CD4-positive, alpha-beta T cell treated with Interleukin-2 at 100 ng/mL for 4 hours (primary cell): Measurements from ENCODE around the gene TTLL11.
"Not testable (repeated sequence)": the region's sequence is repeated elsewhere in the genome, so short reads cannot be mapped to it uniquely, and the experiment has no call there.

Experiments used
- DNase-seq: peaks from one replicate; pipeline ENCODE4 v3.0.0-alpha.2; 2020; ENCODE audit warnings: low spot score

TTLL11 gene

GRCh38 chr9:122004589-122004988 lies 88.5 kb downstream of the TTLL11 start:
- DNase-seq = no peak

GRCh38 chr9:122001491-122002201 lies 91.5 kb downstream of the TTLL11 start:
- no peak for DNase-seq

DNA sequence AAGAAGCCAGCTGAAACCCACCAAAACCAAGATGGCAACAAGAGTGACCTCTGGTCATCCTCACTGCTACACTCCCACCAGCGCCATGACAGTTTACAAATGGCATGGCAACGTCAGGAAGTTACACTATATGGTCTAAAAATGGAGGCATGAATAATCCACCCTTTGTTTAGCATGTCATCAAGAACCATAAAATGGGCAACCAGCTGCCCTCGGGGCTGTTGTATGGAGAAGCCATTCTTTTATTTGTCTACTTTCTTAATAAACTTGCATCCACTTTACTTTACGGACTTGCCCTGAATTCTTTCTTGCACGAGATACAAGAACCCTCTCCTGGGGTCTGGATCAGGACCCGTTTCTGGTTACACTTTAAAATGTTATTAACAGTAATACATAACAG lies 92.6 kb downstream of the TTLL11 start:
- not testable (repeated sequence) for DNase-seq

DNA sequence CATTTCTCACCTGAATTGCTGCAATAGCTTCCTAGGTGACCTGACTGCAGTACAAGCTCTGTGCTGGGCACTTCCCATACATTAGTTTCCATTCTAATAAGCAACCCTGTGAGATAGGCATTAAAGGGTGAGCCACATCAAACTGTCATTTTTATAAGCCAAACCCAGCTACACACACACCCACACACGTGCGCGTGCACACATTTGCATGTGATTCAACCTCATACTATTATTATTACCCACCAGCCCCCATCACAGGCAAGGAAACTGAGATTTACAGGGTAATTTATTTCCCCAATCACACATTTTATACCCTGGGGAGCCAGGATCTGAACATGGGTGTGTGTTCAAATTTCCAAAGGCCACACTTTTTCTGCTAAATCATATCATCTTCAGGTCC lies 93.6 kb downstream of the TTLL11 start:
- no peak for DNase-seq

- DNase-seq = no peak
Measured at GRCh38 chr9:121998513-121999049, 94.5 kb downstream of the TTLL11 start.

DNA sequence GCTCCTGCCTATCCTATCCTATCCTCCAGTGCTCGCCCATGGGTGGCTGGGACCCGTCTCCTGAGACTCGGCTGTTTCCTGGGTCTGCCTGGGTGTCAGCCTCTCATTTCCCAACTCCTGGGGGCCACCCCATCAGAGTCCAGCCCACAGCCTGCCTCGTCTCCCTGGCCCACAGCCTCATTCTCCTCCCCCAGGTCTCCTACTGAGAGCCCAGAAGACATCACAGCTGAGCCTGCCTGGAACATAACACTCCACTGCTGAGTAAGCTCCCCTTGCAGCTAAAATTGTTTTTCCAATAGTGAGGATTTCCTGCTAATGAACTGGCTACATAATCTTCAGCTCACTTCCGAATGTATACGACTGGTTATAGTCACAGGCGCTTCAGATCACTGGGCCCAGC lies 95.3 kb downstream of the TTLL11 start:
- DNase-seq = no peak

- DNase-seq = no peak
Measured at GRCh38 chr9:121996783-121997182, 96.3 kb downstream of the TTLL11 start.

GRCh38 chr9:121995997-121996396 lies 97.1 kb downstream of the TTLL11 start:
- DNase-seq = no peak

DNA sequence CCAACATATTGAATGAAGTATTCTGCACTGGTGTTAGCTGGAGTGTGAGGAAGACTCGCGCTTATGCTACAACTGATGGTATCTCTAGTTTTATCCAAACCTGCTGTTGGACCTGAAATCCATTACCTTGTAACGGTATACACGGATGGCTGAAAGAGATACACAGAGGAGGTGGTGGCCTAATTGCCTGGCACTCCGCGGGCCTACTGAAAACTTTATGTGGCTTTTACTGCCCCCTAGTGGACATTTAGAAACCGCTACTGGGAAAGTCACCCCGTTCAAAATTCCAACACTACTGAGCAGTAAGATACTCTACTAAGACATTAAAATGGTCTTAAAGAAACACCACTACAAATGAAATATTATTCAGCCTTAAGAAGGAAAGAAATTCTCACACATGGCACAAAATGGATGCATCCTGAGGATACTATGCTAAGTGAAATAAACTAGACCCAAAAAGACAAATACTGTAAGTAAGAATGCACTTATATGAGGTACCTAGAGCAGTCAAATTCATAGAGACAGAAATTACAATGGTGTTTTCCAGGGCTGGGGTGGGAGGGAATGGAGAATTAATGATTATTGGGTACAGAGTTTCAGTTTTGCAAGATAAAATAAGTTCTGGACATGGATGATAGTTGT lies 100.4 kb downstream of the TTLL11 start:
- DNase-seq = peak; percentile 56

DNA sequence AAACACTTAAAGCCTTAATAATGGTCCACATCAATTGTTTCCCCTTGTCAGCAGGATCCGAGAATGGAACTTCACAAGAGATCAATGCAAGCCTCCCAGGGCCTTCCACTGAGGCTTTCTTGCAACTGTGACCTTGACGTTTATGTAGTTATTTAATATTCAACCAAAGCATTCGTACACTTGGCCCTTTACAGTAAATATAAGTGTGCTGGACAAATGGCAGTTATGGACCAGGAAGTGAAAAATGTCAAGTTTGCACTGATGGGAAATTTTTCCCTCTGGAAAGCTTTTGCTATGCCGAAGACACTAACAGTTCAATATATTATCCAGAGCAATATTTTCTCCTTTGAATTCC lies 101.8 kb downstream of the TTLL11 start:
- DNase-seq = no peak

DNA sequence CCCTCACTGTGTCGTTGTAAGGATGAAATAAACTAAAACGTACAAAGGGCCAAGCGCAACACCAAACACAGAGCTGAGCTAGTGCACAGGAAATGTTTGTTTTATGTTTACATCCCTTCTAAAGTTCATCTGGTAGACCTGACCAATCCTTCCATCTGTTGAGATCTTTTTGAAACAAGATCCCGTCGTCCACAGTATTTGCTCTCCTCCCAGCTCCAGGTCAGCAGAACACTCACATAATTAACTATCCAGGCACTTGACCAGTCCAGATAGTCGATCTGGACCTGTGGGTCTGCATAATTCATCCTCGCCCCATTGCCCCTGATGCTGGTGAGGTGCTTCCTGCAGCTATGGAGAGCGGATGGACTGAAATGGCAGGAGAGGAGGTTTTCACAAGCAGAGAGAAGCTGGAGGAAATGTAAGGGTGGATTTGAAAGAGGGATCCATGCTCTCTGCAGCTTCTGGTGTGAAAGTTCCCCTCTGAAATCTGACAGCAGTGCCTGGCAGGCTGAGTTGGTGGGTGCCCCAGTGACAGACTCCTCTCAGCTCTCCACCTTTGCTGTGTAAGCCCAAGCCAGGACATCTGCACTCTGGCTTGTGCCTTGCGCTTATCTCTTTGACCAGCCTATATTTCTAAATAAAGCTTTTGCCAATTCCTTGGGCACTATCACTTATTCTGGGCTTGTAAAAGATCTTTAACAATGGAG lies 102.4 kb downstream of the TTLL11 start:
- no peak for DNase-seq

- no peak for DNase-seq
Measured at GRCh38 chr9:121989010-121989409, 104.1 kb downstream of the TTLL11 start.

DNA sequence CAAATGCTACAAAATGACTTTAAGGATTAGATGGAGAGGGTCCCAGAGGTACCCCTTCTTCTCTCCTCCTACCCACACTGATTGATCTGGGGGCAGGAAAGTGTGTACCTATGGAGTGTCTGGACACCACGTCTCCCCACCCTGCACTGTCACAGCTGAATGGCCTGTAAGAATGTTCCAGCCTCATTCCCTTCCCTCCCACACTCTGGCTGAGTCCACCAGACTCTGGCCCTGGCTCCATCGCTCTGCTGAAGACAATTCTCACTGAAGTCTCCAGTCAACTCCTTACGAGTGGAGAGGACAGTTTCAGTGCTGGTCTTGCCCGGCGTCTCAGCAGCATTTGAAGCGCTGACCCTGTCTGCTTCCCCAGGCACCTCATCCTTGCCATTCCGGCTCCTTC lies 105.8 kb downstream of the TTLL11 start:
- DNase-seq = no peak

DNA sequence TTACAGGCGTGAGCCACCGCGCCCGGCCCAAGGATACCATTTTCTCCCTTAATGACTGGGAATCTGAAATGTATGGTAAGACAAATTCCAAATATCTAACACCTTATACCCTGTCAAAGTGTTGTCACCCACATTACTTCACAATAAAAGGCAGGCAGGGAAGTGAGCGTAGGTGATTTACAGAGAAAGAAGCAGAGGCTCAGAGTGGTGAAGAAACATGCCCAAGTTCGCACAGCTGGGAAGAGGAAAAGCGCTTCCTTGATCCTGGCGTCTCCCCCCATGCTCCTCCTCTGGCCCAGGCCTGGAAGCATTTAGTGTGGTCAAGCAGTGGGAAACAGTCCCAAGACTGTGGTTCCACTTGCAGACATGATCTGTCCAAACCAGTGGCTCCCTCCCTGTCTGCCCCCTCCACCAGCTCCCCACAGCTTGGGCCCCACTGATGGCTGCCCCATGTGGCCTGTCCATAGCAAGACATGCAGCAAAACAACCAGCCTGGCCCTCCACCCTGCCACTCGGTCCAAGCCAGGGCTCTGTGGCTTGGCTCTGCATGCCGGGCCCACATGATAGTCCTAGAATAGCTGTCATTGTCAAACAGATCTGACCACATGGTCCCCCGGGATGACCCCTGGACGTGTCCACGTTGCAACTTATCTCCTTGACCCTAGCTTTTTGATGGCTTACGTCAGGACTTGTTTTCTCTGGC lies 107.2 kb downstream of the TTLL11 start:
- no peak for DNase-seq

GRCh38 chr9:121984726-121985402 lies 108.2 kb downstream of the TTLL11 start:
- no peak for DNase-seq

DNA sequence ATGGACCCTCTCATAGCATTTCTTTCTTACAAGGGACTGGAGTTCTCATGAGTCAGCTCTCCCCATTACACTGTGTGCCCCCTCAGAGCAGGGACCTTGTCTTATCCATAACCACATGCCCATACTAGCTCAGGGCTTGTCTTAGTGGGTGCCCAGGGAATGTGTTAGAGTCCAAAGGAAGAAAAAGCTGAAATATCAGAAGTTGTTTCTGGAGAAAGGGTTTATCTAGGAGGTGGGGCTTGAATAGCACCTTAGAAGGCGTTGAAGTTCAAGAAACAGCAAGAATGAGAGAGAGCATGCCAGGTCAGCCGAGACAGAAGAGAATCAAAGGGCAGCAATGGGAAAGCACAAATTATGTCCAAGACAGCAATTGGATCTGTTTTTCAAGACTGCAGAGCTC lies 109.4 kb downstream of the TTLL11 start:
- DNase-seq = no peak

DNA sequence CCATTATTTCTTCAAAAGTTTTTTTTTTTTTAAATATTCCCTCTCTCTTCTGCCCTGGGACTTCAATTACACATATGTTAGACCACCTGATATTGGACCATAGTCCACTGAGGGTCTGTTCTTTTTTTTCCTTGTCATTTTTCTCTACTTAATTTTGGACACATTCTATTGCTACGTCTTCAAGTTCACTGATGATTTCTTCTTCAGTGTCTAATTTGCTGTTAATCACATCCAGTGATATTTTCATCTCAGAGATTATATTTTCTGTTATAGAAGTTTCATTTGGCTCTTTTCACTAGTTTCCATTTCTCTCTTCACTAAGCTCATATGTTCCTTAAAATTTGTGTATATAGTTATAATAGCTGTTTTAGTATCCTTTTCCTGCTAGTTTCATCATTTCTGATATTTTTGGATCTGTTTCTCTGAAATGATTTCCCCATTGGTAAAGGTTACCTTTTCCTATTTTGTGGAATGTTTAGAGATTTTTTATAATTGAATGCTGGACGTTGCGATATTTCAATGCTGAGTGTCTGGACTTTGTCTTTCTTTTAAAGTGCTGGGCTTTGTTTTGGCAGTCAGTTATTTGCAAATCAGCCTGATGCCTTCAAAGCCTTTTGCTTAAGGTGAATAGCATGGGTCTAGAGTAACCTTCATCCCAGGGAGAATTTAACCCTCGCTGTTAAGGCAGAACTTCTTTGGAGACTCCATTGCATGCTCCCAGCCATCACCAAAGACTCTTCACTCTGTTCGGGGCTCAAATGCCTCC lies 111.8 kb downstream of the TTLL11 start:
- no peak for DNase-seq

DNA sequence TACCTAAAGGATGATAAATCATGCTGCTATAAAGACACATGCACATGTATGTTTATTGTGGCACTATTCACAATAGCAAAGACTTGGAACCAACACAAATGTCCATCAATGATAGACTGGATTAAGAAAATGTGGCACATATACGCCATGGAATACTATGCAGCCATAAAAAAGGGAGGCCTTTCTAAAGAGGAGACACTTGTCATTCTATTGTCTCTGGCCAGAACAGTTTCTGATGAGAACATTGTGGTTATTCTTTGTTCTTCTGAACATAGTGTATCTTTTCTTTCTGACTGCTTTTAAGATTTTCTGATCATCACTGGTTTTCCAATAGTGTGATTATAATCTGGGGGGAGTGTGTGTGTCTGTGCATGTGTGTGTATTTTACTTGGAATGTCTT lies 112.4 kb downstream of the TTLL11 start:
- not testable (repeated sequence) for DNase-seq

DNA sequence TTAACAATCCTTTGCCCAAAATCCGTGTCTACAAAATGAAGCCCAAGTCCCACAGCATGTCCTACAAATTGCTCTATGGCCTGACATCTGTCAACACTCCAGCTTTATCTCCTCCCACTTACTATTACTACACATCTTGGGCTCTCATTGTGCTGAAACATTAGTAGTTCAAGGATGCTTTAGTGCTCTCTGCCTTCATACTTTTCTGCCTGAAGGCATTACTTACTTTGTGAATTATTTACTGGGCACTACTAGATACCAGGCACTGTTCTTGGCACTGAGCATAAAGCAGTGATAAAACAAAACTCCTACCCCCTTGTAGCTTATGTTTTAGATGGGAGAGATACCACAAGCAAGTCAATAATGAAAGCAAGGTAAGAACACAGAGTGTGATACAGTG lies 113.4 kb downstream of the TTLL11 start:
- DNase-seq = no peak

DNA sequence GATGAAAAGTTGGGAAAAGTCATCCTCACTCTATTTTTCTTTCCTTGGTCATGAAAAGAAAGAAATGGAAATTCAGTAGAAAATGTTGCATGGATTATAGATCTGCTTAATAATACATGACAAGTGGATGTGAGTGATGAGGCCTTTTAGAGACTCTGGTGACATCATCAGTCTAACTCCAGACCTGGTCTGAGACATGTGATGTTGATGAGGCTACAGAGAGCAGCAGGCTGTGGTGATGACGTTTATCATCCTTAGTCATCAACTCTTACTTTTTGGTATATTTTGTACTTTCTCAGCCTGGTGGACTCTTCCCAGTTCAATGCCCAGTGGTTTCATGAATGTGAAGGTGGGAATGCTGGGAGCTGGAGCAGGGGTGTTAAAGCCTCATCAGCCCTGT lies 116.4 kb downstream of the TTLL11 start:
- no peak for DNase-seq

DNA sequence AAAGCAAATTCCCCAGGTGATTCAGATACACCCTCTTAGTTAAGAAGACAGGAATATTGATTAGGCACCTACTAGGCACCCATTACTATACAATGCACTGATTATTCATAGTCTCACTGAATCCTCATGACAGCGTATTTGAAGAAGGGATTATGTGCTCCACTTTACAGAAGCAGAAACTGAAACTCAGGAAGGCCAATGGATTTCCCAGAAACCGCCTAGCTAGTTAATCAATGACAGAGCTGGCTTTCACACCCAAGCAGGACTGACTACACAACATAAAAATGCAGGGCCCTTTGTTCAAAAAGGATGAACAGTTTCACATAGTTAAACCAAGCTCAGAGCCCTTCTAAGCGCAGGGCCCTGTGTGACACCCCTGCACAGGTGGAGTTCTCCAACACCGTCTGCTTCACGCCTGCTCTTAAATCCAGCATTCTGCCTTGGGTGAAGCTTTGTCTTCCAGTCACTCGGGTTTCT lies 117.3 kb downstream of the TTLL11 start:
- no peak for DNase-seq
